Measurements from ENCODE around the gene PPP4R4.

The PPP4R4 gene

GRCh38 chr14:94161981-94162380 is 12.1 kb upstream of the PPP4R4 start:
- DNase-seq, result no peak
- TF ChIP-seq POLR2A (IDR thresholded peaks at IDR 0.05; ENCODE audit: low read length) (no peak), GATA1 (IDR thresholded peaks at IDR 0.05; ENCODE audit: low read depth, low read length) (no peak)

- TF ChIP-seq GATA1 (IDR thresholded peaks at IDR 0.05; ENCODE audit: low read depth, low read length) (no peak), POLR2A (IDR thresholded peaks at IDR 0.05; ENCODE audit: low read length) (no peak)
- no peak for DNase-seq
Measured at GRCh38 chr14:94162466-94162865, 11.7 kb upstream of the PPP4R4 start.

GRCh38 chr14:94163796-94164195 is 10.3 kb upstream of the PPP4R4 start:
- TF ChIP-seq GATA1 (IDR thresholded peaks at IDR 0.05; ENCODE audit: low read depth, low read length) (no peak), POLR2A (IDR thresholded peaks at IDR 0.05; ENCODE audit: low read length) (no peak)
- no peak for DNase-seq

- no peak for TF ChIP-seq GATA1 (IDR thresholded peaks at IDR 0.05; ENCODE audit: low read depth, low read length)
- no peak for TF ChIP-seq POLR2A (IDR thresholded peaks at IDR 0.05; ENCODE audit: low read length)
- no peak for DNase-seq
Measured at GRCh38 chr14:94164685-94165431, 9.3 kb upstream of the PPP4R4 start.

GRCh38 chr14:94165744-94166143 is 8.4 kb upstream of the PPP4R4 start:
- no peak for DNase-seq
- TF ChIP-seq GATA1 (IDR thresholded peaks at IDR 0.05; ENCODE audit: low read depth, low read length) (no peak), POLR2A (IDR thresholded peaks at IDR 0.05; ENCODE audit: low read length) (no peak)

GRCh38 chr14:94170136-94170535 is 4.0 kb upstream of the PPP4R4 start:
- TF ChIP-seq GATA1 (IDR thresholded peaks at IDR 0.05; ENCODE audit: low read depth, low read length) (no peak), POLR2A (IDR thresholded peaks at IDR 0.05; ENCODE audit: low read length) (no peak)
- no peak for DNase-seq

GRCh38 chr14:94171208-94171607 is 2.9 kb upstream of the PPP4R4 start:
- no peak for TF ChIP-seq GATA1 (IDR thresholded peaks at IDR 0.05; ENCODE audit: low read depth, low read length)
- TF ChIP-seq POLR2A (IDR thresholded peaks at IDR 0.05; ENCODE audit: low read length), result no peak
- DNase-seq, result no peak

GRCh38 chr14:94172545-94172944 is 1.6 kb upstream of the PPP4R4 start:
- no peak for DNase-seq
- TF ChIP-seq POLR2A (IDR thresholded peaks at IDR 0.05; ENCODE audit: low read length), result no peak
- TF ChIP-seq GATA1 (IDR thresholded peaks at IDR 0.05; ENCODE audit: low read depth, low read length), result no peak

- DNase-seq, result peak; percentile 25 to 41
- TF ChIP-seq POLR2A (IDR thresholded peaks at IDR 0.05; ENCODE audit: low read length), result no peak
Measured at GRCh38 chr14:94173471-94173884, 644 bp upstream of the PPP4R4 start.

GRCh38 chr14:94174604-94175010 is 485 bp downstream of the PPP4R4 start:
- no peak for DNase-seq
- TF ChIP-seq GATA1 (IDR thresholded peaks at IDR 0.05; ENCODE audit: low read depth, low read length), result no peak
- no peak for TF ChIP-seq POLR2A (IDR thresholded peaks at IDR 0.05; ENCODE audit: low read length)

- TF ChIP-seq GATA1 (IDR thresholded peaks at IDR 0.05; ENCODE audit: low read depth, low read length) (no peak), POLR2A (IDR thresholded peaks at IDR 0.05; ENCODE audit: low read length) (no peak)
- no peak for DNase-seq
Measured at GRCh38 chr14:94175011-94175745, 1.1 kb downstream of the PPP4R4 start.

- no peak for DNase-seq
- no peak for TF ChIP-seq POLR2A (IDR thresholded peaks at IDR 0.05; ENCODE audit: low read length)
Measured at GRCh38 chr14:94175747-94176146, 1.6 kb downstream of the PPP4R4 start.

- no peak for DNase-seq
- no peak for TF ChIP-seq POLR2A (IDR thresholded peaks at IDR 0.05; ENCODE audit: low read length)
- TF ChIP-seq GATA1 (IDR thresholded peaks at IDR 0.05; ENCODE audit: low read depth, low read length), result no peak
Measured at GRCh38 chr14:94176808-94177207, 2.7 kb downstream of the PPP4R4 start.

- DNase-seq, result no peak
- TF ChIP-seq GATA1 (IDR thresholded peaks at IDR 0.05; ENCODE audit: low read depth, low read length), result no peak
- TF ChIP-seq POLR2A (IDR thresholded peaks at IDR 0.05; ENCODE audit: low read length), result no peak
Measured at GRCh38 chr14:94177806-94178205, 3.7 kb downstream of the PPP4R4 start.

GRCh38 chr14:94179244-94179643 is 5.1 kb downstream of the PPP4R4 start:
- TF ChIP-seq GATA1 (IDR thresholded peaks at IDR 0.05; ENCODE audit: low read depth, low read length) (no peak), POLR2A (IDR thresholded peaks at IDR 0.05; ENCODE audit: low read length) (no peak)
- DNase-seq, result no peak

Data from erythroblast (primary cell).